Measurements from ENCODE around the gene PI16.

The PI16 gene

DNA sequence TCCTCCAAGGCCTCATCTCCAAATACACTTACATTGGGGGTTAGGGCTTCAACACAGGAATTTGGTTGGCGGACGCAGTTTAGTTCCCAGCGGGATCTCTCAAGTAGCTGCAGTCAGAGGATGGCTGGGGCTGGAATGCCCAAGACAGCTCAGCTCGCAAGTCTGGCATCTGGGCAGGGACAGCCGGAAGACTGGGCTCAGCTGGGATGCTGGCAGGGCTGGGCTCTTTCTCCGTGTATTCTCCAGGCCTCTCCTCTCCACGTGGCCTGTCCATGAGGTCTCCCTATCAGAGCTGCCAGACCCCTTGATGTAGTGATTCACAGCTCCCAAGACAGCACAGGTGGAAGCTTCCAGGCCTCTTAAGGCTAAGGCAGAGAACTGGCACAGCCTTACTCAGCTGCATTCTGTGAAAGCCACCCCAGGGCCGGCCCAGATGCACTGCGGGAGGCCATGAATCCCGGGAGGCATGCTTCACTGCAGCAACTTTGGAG lies 55.9 kb downstream of the PI16 start:
- Histone ChIP-seq H3K27ac (no peak overlapping the region), H3K4me3 (no peak overlapping the region)

DNA sequence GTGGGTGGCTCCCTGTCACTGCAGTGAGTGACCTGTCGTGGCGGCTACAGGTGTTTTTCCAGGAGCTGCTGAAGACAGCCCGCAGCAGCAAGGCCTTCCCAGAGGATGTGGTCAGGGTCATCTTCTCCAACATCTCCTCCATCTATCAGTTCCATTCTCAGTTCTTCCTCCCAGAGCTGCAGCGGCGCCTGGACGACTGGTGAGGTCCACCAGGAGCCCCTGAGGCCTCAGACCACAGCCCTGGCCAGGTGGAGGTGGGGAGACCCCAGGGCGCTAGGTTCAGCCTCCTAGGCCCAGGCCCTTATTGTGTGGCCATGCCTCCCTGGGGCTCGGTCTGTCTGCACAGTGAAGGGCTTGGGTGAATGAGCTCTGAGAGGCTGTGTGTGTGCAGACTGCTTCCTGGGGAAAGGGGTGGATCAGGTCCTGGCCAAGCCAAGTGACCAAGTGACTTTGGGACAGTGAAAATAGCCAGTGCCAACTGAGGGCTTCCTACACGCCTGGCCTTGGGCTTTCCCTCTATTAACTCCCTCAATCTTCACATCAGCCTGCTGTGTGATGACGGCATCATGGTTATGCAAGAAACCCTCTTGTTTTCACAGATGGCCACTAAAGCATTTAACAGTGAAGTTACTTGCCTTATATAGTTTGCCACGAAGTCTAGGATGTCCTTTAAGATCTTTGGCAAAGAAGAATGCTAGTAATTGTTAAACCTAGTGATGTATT lies 57.3 kb downstream of the PI16 start:
- Histone ChIP-seq H3K27ac (no peak overlapping the region), H3K4me3 (no peak overlapping the region)

- no peak overlapping the region for H3K4me3 ChIP-seq
- H3K27ac ChIP-seq: no peak overlapping the region
Observed at GRCh38 chr6:37013516-37014491, 59.3 kb downstream of the PI16 start.

All from skin epidermis (tissue), 12 donors.